GM21360 (cell line): ENCODE data around the gene CKS2.

Source experiments
- ATAC-seq: cut with Tn5 transposase; IDR thresholded peaks from one replicate; pipeline ENCODE4 v1.9.1; 2021; ENCODE audit warnings: mild to moderate bottlenecking, moderate library complexity; ENCODE audit not compliant: unreplicated experiment

CKS2 gene

GRCh38 chr9:89363921-89364665 is 53.1 kb downstream of the CKS2 start:
- no peak for ATAC-seq

- ATAC-seq = no peak
Measured at GRCh38 chr9:89364666-89365531, 53.9 kb downstream of the CKS2 start.

GRCh38 chr9:89365532-89365912 is 54.5 kb downstream of the CKS2 start:
- ATAC-seq = no peak
